Measurements from ENCODE around the gene RGL2.
"Not testable (repeated sequence)": the region's sequence is repeated elsewhere in the genome, so short reads cannot be mapped to it uniquely, and the experiment has no call there.

The RGL2 gene, protein sequence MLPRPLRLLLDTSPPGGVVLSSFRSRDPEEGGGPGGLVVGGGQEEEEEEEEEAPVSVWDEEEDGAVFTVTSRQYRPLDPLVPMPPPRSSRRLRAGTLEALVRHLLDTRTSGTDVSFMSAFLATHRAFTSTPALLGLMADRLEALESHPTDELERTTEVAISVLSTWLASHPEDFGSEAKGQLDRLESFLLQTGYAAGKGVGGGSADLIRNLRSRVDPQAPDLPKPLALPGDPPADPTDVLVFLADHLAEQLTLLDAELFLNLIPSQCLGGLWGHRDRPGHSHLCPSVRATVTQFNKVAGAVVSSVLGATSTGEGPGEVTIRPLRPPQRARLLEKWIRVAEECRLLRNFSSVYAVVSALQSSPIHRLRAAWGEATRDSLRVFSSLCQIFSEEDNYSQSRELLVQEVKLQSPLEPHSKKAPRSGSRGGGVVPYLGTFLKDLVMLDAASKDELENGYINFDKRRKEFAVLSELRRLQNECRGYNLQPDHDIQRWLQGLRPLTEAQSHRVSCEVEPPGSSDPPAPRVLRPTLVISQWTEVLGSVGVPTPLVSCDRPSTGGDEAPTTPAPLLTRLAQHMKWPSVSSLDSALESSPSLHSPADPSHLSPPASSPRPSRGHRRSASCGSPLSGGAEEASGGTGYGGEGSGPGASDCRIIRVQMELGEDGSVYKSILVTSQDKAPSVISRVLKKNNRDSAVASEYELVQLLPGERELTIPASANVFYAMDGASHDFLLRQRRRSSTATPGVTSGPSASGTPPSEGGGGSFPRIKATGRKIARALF

DNA sequence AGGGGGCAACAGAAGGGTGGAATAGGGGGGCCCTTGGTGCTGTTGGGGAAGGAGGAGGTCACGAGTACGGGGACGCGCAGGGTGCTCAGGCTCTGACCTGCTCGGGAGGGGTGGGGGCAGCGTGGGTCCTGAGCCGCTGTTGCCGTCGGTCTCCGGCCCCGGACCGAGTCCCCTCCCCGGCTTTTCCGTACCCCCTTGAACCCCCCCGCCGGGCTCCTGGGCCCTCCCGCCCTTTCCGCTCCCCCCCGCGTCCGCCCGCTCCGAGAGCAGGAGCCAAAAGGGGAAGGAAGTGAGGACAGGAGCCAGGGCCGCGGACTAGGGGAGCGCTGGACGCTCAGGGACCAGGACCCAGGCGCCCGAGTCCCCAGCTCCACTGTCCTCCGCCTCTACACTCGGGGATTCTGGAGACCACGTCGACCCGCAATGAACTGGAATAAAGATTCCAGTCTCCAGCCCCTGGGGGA, at the start of gene RGL2:
Gene RGL2, minus strand, starts transcription at position 170 of the 464 bp plus-strand sequence. CDS start 332 bp downstream, outside the sequence.
- Histone ChIP-seq H3K36me3 (ENCODE audit: control insufficient read depth, low read depth, low read length) (peaks cover 4% of the 10 kb centered on the region), H3K9me3 (ENCODE audit: control insufficient read depth, low read depth, low read length) (no peaks in the 10 kb centered on the region), H3K4me1 (ENCODE audit: control insufficient read depth, low read depth, low read length) (peaks cover 3% of the 10 kb centered on the region), H3K27me3 (ENCODE audit: control insufficient read depth, insufficient read depth, low read length) (no peaks in the 10 kb centered on the region), H3K4me3 (ENCODE audit: low read length) (peak within 1 kb of the TSS; percentile 92), H3K27ac (ENCODE audit: low read length) (peak within 1 kb of the TSS; percentile 82), H3K9ac (ENCODE audit: low read length) (peak within 1 kb of the TSS; percentile 85)

DNA sequence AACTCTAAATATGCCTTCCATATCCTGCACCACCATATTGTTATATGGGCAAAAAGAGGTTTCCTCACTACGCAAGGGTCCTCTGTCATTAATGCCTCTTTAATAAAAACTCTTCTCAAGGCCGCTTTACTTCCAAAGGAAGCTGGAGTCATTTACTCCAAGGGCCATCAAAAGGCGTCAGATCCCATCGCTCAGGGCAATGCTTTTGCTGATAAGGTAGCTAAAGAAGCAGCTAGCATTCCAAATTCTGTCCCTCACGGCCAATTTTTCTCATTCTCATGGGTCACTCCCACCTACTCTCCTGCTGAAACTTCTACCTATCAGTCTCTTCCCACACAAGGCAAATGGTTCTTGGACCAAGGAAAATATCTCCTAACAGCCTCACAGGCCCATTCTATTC, 49.1 kb upstream of the RGL2 start:
- Histone ChIP-seq H3K27ac (ENCODE audit: low read length) (no peak overlapping the region), H3K9me3 (ENCODE audit: control insufficient read depth, low read depth, low read length) (no peaks in the 10 kb centered on the region), H3K9ac (ENCODE audit: low read length) (no peak overlapping the region), H3K36me3 (ENCODE audit: control insufficient read depth, low read depth, low read length) (no peaks in the 10 kb centered on the region), H3K4me1 (ENCODE audit: control insufficient read depth, low read depth, low read length) (peaks cover 4% of the 10 kb centered on the region), H3K4me3 (ENCODE audit: low read length) (no peak overlapping the region), H3K27me3 (ENCODE audit: control insufficient read depth, insufficient read depth, low read length) (no peaks in the 10 kb centered on the region)

DNA sequence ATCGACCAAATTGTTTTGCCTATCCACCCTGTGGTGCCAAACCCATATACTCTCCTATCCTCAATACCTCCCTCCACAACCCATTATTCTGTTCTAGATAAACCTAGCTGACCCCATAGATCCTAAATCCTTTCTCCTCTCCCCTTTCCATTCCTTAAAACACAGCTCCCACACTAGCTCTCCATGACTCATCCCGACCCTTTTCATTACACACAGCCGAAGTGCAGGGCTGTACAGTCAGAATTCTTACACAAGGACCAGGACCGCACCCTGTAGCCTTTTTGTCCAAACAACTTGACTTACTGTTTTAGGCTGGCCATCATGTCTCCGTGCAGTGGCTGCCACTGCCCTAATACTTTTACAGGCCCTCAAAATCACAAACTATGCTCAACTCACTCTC, 48.2 kb upstream of the RGL2 start:
- H3K9ac ChIP-seq (ENCODE audit: low read length); H3K36me3 ChIP-seq (ENCODE audit: control insufficient read depth, low read depth, low read length); H3K27ac ChIP-seq (ENCODE audit: low read length); H3K9me3 ChIP-seq (ENCODE audit: control insufficient read depth, low read depth, low read length); H3K4me3 ChIP-seq (ENCODE audit: low read length); H3K27me3 ChIP-seq (ENCODE audit: control insufficient read depth, insufficient read depth, low read length); H3K4me1 ChIP-seq (ENCODE audit: control insufficient read depth, low read depth, low read length): not testable (repeated sequence)

DNA sequence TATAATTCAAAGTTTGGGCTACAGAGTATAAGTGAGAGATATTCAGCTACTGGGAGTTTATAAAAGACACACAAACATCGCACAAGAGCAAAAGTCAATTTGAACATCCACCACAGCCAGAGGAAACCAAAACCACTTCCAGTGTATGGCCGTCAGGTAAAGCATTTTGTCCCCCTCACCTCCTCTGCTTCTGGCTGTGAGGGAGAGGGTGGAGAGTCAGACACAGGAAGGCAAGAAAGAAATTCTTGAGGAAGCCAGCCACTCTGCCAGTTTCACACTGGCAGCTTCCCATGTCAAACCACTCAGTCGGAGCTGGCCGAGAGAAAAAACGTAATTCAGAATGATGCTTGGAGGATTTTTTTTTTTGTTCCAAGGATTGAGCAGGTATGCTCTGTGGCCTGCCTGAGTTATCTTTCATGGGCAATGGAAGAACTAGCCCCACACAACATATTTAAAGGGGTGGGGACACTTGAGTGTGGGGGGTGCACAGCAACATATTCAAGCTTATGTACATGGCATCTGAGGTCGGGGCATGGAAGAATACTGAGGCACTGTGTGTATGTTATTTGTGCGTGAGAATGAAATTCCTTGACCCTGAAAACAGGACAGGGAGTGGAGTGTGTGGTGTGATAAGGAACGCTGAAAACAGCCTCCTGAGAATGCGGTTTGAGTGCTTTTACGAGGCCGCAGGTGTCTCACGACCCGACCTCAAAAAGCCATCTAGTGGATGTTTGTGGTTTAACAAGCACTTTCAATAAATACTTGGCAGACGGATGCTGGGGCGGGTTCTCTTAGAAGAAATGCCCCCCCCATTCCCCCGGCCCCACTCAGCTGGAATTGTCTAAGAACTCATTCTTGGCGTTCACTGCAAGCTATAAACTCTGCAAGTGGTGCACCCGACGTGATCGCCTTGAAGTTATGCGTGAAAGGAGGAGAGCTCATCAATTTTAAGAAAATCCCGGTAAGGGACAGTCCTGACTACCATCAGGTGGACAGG, 46.3 kb upstream of the RGL2 start:
- no peaks in the 10 kb centered on the region for H3K27me3 ChIP-seq (ENCODE audit: control insufficient read depth, insufficient read depth, low read length)
- no peaks in the 10 kb centered on the region for H3K9me3 ChIP-seq (ENCODE audit: control insufficient read depth, low read depth, low read length)
- H3K4me3 ChIP-seq (ENCODE audit: low read length): no peak overlapping the region
- H3K4me1 ChIP-seq (ENCODE audit: control insufficient read depth, low read depth, low read length): peaks cover 4% of the 10 kb centered on the region
- no peak overlapping the region for H3K9ac ChIP-seq (ENCODE audit: low read length)
- no peak overlapping the region for H3K27ac ChIP-seq (ENCODE audit: low read length)
- H3K36me3 ChIP-seq (ENCODE audit: control insufficient read depth, low read depth, low read length): no peaks in the 10 kb centered on the region

DNA sequence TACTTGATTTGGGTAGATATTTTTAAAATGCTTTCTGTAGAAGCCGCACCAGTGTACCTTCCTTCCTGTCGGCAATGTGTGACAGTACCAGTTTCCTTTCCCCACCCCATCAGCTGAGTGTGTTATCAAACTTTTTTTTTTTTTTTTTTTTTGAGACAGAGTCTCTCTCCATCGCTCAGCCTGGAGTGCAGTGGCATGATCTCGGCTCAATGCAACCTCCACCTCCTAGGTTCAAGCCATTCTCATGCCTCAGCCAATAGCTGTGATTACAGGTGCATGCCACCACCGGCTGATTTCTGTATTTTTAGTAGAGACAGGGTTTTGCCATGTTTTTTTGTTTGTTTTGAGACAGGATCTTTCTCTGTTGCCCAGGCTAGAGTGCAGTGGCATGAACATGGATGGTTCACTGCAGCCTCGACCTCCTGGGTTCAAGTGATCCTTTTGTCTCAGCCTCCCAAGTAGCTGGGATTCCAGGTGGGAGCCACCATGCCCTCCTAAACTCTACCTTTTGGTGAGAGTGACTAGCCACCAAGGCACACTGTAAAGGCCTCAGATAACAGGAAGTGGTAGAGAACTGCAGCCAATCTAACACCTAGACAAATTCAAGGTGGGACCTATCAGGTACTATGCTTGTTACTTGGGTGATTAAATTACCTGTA, 45.3 kb upstream of the RGL2 start:
- H3K4me3 ChIP-seq (ENCODE audit: low read length): no peak overlapping the region
- H3K4me1 ChIP-seq (ENCODE audit: control insufficient read depth, low read depth, low read length): peaks cover 4% of the 10 kb centered on the region
- H3K27me3 ChIP-seq (ENCODE audit: control insufficient read depth, insufficient read depth, low read length): no peaks in the 10 kb centered on the region
- H3K9me3 ChIP-seq (ENCODE audit: control insufficient read depth, low read depth, low read length): no peaks in the 10 kb centered on the region
- no peak overlapping the region for H3K27ac ChIP-seq (ENCODE audit: low read length)
- no peak overlapping the region for H3K9ac ChIP-seq (ENCODE audit: low read length)
- H3K36me3 ChIP-seq (ENCODE audit: control insufficient read depth, low read depth, low read length): no peaks in the 10 kb centered on the region

DNA sequence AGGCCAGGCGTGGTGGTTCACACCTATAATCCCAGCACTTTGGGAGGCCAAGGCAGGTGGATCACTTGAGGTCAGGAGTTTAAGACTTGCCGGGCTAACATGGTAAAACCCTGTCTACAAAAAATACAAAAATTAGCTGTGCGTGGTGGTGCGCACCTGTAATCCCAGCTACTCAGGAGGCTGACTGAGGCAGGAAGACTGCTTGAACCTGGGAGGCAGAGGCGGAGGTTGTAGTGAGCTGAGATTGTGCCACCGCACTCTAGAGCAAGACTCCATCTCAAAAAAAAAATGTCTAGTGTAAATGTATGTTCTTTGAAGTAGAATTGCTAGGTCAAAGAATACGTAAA, 44.8 kb upstream of the RGL2 start:
- H3K27ac ChIP-seq (ENCODE audit: low read length); H3K4me1 ChIP-seq (ENCODE audit: control insufficient read depth, low read depth, low read length); H3K9ac ChIP-seq (ENCODE audit: low read length); H3K36me3 ChIP-seq (ENCODE audit: control insufficient read depth, low read depth, low read length); H3K4me3 ChIP-seq (ENCODE audit: low read length); H3K27me3 ChIP-seq (ENCODE audit: control insufficient read depth, insufficient read depth, low read length); H3K9me3 ChIP-seq (ENCODE audit: control insufficient read depth, low read depth, low read length): not testable (repeated sequence)

DNA sequence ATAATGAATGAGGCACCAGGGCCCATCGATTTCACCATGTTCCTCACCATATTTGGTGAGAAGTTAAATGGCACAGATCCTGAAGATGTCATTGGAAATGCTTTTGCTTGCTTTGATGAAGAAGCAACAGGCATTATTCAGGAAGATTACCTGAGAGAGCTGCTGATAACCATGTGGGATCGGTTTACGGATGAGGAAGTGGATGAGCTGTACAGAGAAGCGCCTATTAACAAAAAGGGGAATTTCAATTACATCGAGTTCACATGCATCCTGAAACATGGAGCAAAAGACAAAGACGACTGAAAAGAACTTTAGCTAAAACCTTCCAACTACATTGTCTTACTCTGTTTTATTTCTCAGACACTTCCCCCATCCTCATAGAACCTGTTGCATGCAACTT, 40.5 kb upstream of the RGL2 start:
- no peaks in the 10 kb centered on the region for H3K4me1 ChIP-seq (ENCODE audit: control insufficient read depth, low read depth, low read length)
- H3K27ac ChIP-seq (ENCODE audit: low read length): no peak overlapping the region

DNA sequence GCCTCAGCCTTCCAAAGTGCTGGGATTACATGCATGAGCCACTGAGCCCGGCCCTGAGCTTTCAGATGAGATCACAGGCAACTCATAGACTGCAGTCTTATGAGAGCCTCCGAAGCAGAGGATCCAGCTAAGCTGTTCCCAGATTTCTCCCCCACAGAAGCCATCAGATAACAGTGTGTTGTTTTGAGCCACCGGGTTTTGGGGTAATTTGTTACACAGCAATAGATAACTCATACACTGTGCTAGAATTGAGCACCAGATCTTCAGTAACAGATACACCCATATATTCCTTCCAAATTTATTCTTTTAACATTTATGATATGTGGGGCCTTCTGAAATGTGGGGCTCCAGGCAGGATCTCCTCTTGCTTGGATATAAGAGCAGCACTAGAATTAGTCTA, 37.8 kb upstream of the RGL2 start:
- Histone ChIP-seq H3K36me3 (ENCODE audit: control insufficient read depth, low read depth, low read length) (no peaks in the 10 kb centered on the region), H3K27me3 (ENCODE audit: control insufficient read depth, insufficient read depth, low read length) (no peaks in the 10 kb centered on the region), H3K9me3 (ENCODE audit: control insufficient read depth, low read depth, low read length) (no peaks in the 10 kb centered on the region)

More for the DNA sequence above, 40.5 kb upstream of the RGL2 start:
- no peaks in the 10 kb centered on the region for H3K9me3 ChIP-seq (ENCODE audit: control insufficient read depth, low read depth, low read length)
- H3K9ac ChIP-seq (ENCODE audit: low read length): no peak overlapping the region
- H3K4me3 ChIP-seq (ENCODE audit: low read length): no peak overlapping the region
- H3K27me3 ChIP-seq (ENCODE audit: control insufficient read depth, insufficient read depth, low read length): no peaks in the 10 kb centered on the region
- H3K36me3 ChIP-seq (ENCODE audit: control insufficient read depth, low read depth, low read length): no peaks in the 10 kb centered on the region

DNA sequence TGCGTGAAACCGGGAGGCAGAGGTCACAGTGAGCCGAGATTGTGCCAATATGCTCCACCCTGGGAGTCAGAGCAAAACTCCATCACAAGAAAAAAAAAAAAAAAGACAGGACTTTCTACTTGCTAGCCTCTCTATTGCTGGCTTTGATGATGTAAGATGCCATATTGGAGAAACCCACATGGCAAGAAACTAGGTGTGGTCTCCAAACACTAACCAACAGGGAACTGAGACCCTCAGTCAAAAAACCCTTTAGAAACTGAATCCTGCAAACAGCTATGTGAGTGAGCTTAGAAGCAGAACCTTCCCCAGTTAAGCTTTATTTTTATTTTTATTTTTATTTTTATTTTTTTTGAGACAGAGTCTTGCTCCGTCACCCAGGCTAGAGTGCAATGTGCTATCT, 37.2 kb upstream of the RGL2 start:
- H3K4me1 ChIP-seq (ENCODE audit: control insufficient read depth, low read depth, low read length): no peaks in the 10 kb centered on the region
- H3K4me3 ChIP-seq (ENCODE audit: low read length): no peak overlapping the region
- H3K9me3 ChIP-seq (ENCODE audit: control insufficient read depth, low read depth, low read length): no peaks in the 10 kb centered on the region
- H3K36me3 ChIP-seq (ENCODE audit: control insufficient read depth, low read depth, low read length): no peaks in the 10 kb centered on the region
- H3K27me3 ChIP-seq (ENCODE audit: control insufficient read depth, insufficient read depth, low read length): no peaks in the 10 kb centered on the region
- H3K9ac ChIP-seq (ENCODE audit: low read length): no peak overlapping the region
- H3K27ac ChIP-seq (ENCODE audit: low read length): no peak overlapping the region

More for the DNA sequence above, 37.8 kb upstream of the RGL2 start:
- Histone ChIP-seq H3K27ac (ENCODE audit: low read length) (no peak overlapping the region), H3K4me1 (ENCODE audit: control insufficient read depth, low read depth, low read length) (no peaks in the 10 kb centered on the region), H3K4me3 (ENCODE audit: low read length) (no peak overlapping the region), H3K9ac (ENCODE audit: low read length) (no peak overlapping the region)

DNA sequence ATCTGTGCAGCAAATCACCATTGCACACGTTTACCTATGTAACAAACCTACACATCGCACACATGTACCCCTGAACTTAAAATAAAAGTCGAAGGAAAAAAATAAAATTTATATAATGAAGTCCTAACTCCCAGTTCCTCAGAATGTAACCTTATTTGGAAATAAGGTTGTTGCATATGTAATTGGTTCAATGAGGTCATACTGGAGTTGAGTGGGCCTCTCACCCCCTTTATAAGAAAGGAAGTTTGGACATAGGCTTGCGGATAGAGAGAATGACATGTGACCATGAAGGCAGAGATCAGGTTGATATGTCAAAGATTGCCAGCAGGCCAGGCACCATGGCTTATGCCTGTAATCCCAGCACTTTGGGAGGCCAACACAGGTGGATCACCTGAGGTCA, 34.9 kb upstream of the RGL2 start:
- H3K27me3 ChIP-seq (ENCODE audit: control insufficient read depth, insufficient read depth, low read length): no peaks in the 10 kb centered on the region
- no peak overlapping the region for H3K9ac ChIP-seq (ENCODE audit: low read length)
- no peak overlapping the region for H3K27ac ChIP-seq (ENCODE audit: low read length)
- no peak overlapping the region for H3K4me3 ChIP-seq (ENCODE audit: low read length)
- H3K9me3 ChIP-seq (ENCODE audit: control insufficient read depth, low read depth, low read length): no peaks in the 10 kb centered on the region
- no peaks in the 10 kb centered on the region for H3K4me1 ChIP-seq (ENCODE audit: control insufficient read depth, low read depth, low read length)
- no peaks in the 10 kb centered on the region for H3K36me3 ChIP-seq (ENCODE audit: control insufficient read depth, low read depth, low read length)

DNA sequence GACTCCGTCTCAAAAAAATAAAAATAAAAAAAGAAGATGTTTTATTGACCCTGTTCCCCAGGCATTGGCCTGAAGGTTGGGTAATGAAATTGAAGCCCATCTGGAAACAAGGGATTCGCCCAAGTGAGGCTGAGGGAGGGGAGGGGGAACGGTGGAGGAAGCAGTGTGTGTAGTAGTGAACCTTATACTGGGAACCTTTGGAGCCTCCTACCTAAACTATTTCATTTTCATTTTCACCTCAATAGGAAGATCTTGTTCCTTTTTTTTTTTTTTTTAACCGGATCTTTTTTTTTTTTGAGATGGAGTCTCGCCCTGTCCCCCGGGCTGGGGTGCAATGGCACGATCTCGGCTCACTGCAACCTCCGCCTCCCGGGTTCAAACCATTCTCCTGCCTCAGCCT, 32.0 kb upstream of the RGL2 start:
- Histone ChIP-seq H3K27me3 (ENCODE audit: control insufficient read depth, insufficient read depth, low read length) (no peaks in the 10 kb centered on the region), H3K4me3 (ENCODE audit: low read length) (no peak overlapping the region), H3K4me1 (ENCODE audit: control insufficient read depth, low read depth, low read length) (no peaks in the 10 kb centered on the region), H3K27ac (ENCODE audit: low read length) (no peak overlapping the region), H3K9me3 (ENCODE audit: control insufficient read depth, low read depth, low read length) (no peaks in the 10 kb centered on the region), H3K9ac (ENCODE audit: low read length) (no peak overlapping the region), H3K36me3 (ENCODE audit: control insufficient read depth, low read depth, low read length) (no peaks in the 10 kb centered on the region)

Data from iPS-18a (cell line).